ENCODE data around the gene SGPL1.
"Not testable (repeated sequence)": the region's sequence is repeated elsewhere in the genome, so short reads cannot be mapped to it uniquely, and the experiment has no call there.

Gene SGPL1

GRCh38 chr10:70815504-70816219 is at the start of gene SGPL1:
SGPL1 (plus strand) TSS chr10:70815948; CDS start chr10:70816854, 906 bp downstream.
- DNase-seq = peak; percentile 88

GRCh38 chr10:70768026-70768685 is 47.6 kb upstream of the SGPL1 start:
- DNase-seq = not testable (repeated sequence)

- DNase-seq = no peak
Measured at GRCh38 chr10:70769121-70769520, 46.6 kb upstream of the SGPL1 start.

GRCh38 chr10:70770001-70770400 is 45.7 kb upstream of the SGPL1 start:
- no peak for DNase-seq

- DNase-seq = not testable (repeated sequence)
Measured at GRCh38 chr10:70770516-70770915, 45.2 kb upstream of the SGPL1 start.

- DNase-seq = no peak
Measured at GRCh38 chr10:70771311-70772194, 44.2 kb upstream of the SGPL1 start.

- no peak for DNase-seq
Measured at GRCh38 chr10:70772627-70773026, 43.1 kb upstream of the SGPL1 start.

- DNase-seq = no peak
Measured at GRCh38 chr10:70773461-70773860, 42.3 kb upstream of the SGPL1 start.

GRCh38 chr10:70773965-70774809 is 41.6 kb upstream of the SGPL1 start:
- no peak for DNase-seq

GRCh38 chr10:70774810-70775678 is 40.7 kb upstream of the SGPL1 start:
- DNase-seq = no peak

GRCh38 chr10:70775679-70776454 is 39.9 kb upstream of the SGPL1 start:
- no peak for DNase-seq

GRCh38 chr10:70776455-70777005 is 39.2 kb upstream of the SGPL1 start:
- DNase-seq = no peak

- no peak for DNase-seq
Measured at GRCh38 chr10:70777063-70777875, 38.5 kb upstream of the SGPL1 start.

GRCh38 chr10:70778267-70778924 is 37.4 kb upstream of the SGPL1 start:
- no peak for DNase-seq

- no peak for DNase-seq
Measured at GRCh38 chr10:70779088-70779487, 36.7 kb upstream of the SGPL1 start.

GRCh38 chr10:70779511-70780369 is 36.0 kb upstream of the SGPL1 start:
- no peak for DNase-seq

GRCh38 chr10:70780370-70780760 is 35.4 kb upstream of the SGPL1 start:
- no peak for DNase-seq

- no peak for DNase-seq
Measured at GRCh38 chr10:70780772-70781171, 35.0 kb upstream of the SGPL1 start.
